Measurements from ENCODE around the gene KEAP1. TPM values are rescaled to one million over a fixed set of nuclear protein-coding genes. Genes with fewer than 3 reads are reported as not detected.
A peak's percentile ranks its signal among the peaks of the same experiment; 100 is the strongest.

The KEAP1 gene
- total RNA-seq, 5 donors from 2014 or later (not counting 1 experiment from before 2014, with no cell fraction given), result 18.4 to 64.2 (median 56.0) TPM

DNA sequence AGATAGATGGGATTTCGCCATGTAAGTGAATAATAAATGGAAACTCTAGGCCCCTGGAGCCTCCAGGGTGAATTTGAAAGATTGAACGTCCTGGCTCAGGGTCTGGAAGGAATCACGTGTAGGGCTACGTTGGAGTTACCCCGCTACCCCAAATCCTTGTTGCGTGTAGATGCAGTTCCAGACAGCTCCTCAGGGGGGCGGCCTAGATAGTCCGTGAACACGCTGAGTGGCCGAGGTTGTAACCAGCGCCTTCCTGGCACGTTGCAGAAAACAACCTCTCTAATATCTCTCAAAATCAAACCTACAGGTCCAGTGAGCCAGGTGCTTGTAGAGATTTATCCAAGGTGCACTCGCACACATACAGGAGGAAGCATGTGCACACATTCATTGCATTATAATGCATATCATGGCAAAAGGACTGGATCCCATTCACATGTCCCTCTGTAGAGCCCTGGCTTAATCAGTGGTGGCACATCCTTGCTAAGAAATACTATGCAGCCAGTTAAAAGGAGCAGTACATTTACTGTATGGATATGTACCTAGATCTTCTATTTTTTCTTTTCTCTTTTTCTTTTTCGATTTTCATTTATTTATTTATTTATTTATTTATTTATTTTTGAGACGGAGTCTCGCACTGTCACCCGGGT, 2.5 kb upstream of the KEAP1 start:
- Mint-ChIP-seq H3K27ac (peak overlapping the region; percentile 25 to 55), H3K36me3 (no peaks in the 10 kb centered on the region), H3K4me1 (peaks cover 21 to 29% (median 28%) of the 10 kb centered on the region in 3 donors), H3K9me3 (no peaks in the 10 kb centered on the region), H3K27me3 (peaks cover 0 to 3% of the 10 kb centered on the region in 2 donors), H3K4me3 (peak overlapping the region; percentile 32 to 54 (median 50))
- Histone ChIP-seq H3K27ac (ENCODE audit: low read length) (no peak overlapping the region), H3K36me3 (ENCODE audit: control insufficient read depth in 2 of 2, extremely low read depth in 1 of 2, insufficient read depth in 1 of 2, low read length in 1 of 2) (no peaks in the 10 kb centered on the region), H3K27me3 (replicated peaks in 1 of 2; ENCODE audit: control insufficient read depth in 2 of 2, extremely low read depth in 1 of 2, insufficient read depth in 2 of 2, low read length in 1 of 2) (peaks cover 0 to 10% of the 10 kb centered on the region in 2 experiments), H3K9me3 (no peaks in the 10 kb centered on the region), H3K4me3 (ENCODE audit: control insufficient read depth in 1 of 2, extremely low read depth in 1 of 2, low read length in 1 of 2) (no peak overlapping the region), H3K4me1 (ENCODE audit: control insufficient read depth in 1 of 2, extremely low read depth in 1 of 2, insufficient read depth in 2 of 2, low read length in 2 of 2) (peaks cover 5 to 61% of the 10 kb centered on the region in 2 experiments)
- peak; percentile 55 to 89 (median 78) for DNase-seq
- peak; percentile 20 to 52 (median 30) for ATAC-seq (replicated peaks in 1 of 4)
- WGBS (ENCODE audit: insufficient coverage), result 6% methylated on average over 12 of the region's 17 CpGs
- ChIA-PET POLR2A (interaction anchor here in 1 of 2 donors (0.5 kb wide), 1 partner anchor 1419 kb away, joined by 4 read pairs; no protein-coding TSS in a partner anchor), CTCF (interaction anchor here in 1 of 2 donors (0.8 kb wide), 1 partner anchor 67 kb away, joined by 4 read pairs; no protein-coding TSS in a partner anchor)

GRCh38 chr19:10502524-10503001, 593 bp downstream of the KEAP1 start:
- ChIA-PET POLR2A (no interaction called here), CTCF (no interaction called here)
- Histone ChIP-seq H3K36me3 (ENCODE audit: control insufficient read depth in 2 of 2, extremely low read depth in 1 of 2, insufficient read depth in 1 of 2, low read length in 1 of 2) (peaks cover 0 to 13% of the 10 kb centered on the region in 2 donors), H3K27ac (ENCODE audit: low read length) (peak overlapping the region; percentile 85), H3K4me3 (ENCODE audit: control insufficient read depth in 1 of 2, extremely low read depth in 1 of 2, low read length in 1 of 2) (peak overlapping the region; percentile 94), H3K9me3 (no peaks in the 10 kb centered on the region), H3K27me3 (replicated peaks in 1 of 2; ENCODE audit: control insufficient read depth in 2 of 2, extremely low read depth in 1 of 2, insufficient read depth in 2 of 2, low read length in 1 of 2) (no peaks in the 10 kb centered on the region), H3K4me1 (ENCODE audit: control insufficient read depth in 1 of 2, extremely low read depth in 1 of 2, insufficient read depth in 2 of 2, low read length in 2 of 2) (peaks cover 2 to 53% of the 10 kb centered on the region in 2 experiments)
- DNase-seq, result peak; percentile 69 to 90 (median 81)
- H3K27ac Mint-ChIP-seq, result peak overlapping the region; percentile 80 to 86
- peak; percentile 92 to 95 (median 94) for ATAC-seq (replicated peaks in 1 of 4)
- peak overlapping the region; percentile 83 to 91 (median 85) for H3K4me3 Mint-ChIP-seq
- H3K27me3 Mint-ChIP-seq, result no peaks in the 10 kb centered on the region
- peaks cover 12% of the 10 kb centered on the region for H3K36me3 Mint-ChIP-seq
- H3K9me3 Mint-ChIP-seq, result no peaks in the 10 kb centered on the region
- WGBS (ENCODE audit: insufficient coverage), result 1% methylated on average over 65 of the region's 65 CpGs
- peaks cover 33 to 39% (median 37%) of the 10 kb centered on the region in 3 donors for H3K4me1 Mint-ChIP-seq

- peak overlapping the region; percentile 83 to 91 (median 85) for H3K4me3 Mint-ChIP-seq
- H3K9me3 Mint-ChIP-seq, result no peaks in the 10 kb centered on the region
- peaks cover 16% of the 10 kb centered on the region for H3K36me3 Mint-ChIP-seq
- peak in 8 of 35 experiments; percentile 19 to 42 (median 28) for DNase-seq
- no peaks in the 10 kb centered on the region for H3K27me3 ChIP-seq (replicated peaks in 1 of 2; ENCODE audit: control insufficient read depth in 2 of 2, extremely low read depth in 1 of 2, insufficient read depth in 2 of 2, low read length in 1 of 2)
- no peaks in the 10 kb centered on the region for H3K9me3 ChIP-seq
- peaks cover 0 to 18% of the 10 kb centered on the region in 2 donors for H3K36me3 ChIP-seq (ENCODE audit: control insufficient read depth in 2 of 2, extremely low read depth in 1 of 2, insufficient read depth in 1 of 2, low read length in 1 of 2)
- H3K4me1 ChIP-seq (ENCODE audit: control insufficient read depth in 1 of 2, extremely low read depth in 1 of 2, insufficient read depth in 2 of 2, low read length in 2 of 2), result peaks cover 2 to 53% of the 10 kb centered on the region in 2 experiments
- ChIA-PET CTCF (no interaction called here), POLR2A (no interaction called here)
- H3K27me3 Mint-ChIP-seq, result no peaks in the 10 kb centered on the region
- peak overlapping the region; percentile 85 for H3K27ac ChIP-seq (ENCODE audit: low read length)
- peak overlapping the region; percentile 80 to 86 for H3K27ac Mint-ChIP-seq
- ATAC-seq (replicated peaks in 1 of 4), result peak; percentile 26 to 29 (median 27)
- H3K4me3 ChIP-seq (ENCODE audit: control insufficient read depth in 1 of 2, extremely low read depth in 1 of 2, low read length in 1 of 2), result peak overlapping the region; percentile 94
- H3K4me1 Mint-ChIP-seq, result peaks cover 37 to 44% (median 41%) of the 10 kb centered on the region in 3 donors
- WGBS (ENCODE audit: insufficient coverage), result under 1% methylated on average over 35 of the region's 35 CpGs
Measured at GRCh38 chr19:10501971-10502523, 1.1 kb downstream of the KEAP1 start.

GRCh38 chr19:10500247-10500592, 2.9 kb downstream of the KEAP1 start:
- Histone ChIP-seq H3K4me1 (ENCODE audit: control insufficient read depth in 1 of 2, extremely low read depth in 1 of 2, insufficient read depth in 2 of 2, low read length in 2 of 2) (peaks cover 2 to 46% of the 10 kb centered on the region in 2 experiments), H3K9me3 (no peaks in the 10 kb centered on the region), H3K4me3 (ENCODE audit: control insufficient read depth in 1 of 2, extremely low read depth in 1 of 2, low read length in 1 of 2) (no peak overlapping the region), H3K27me3 (replicated peaks in 1 of 2; ENCODE audit: control insufficient read depth in 2 of 2, extremely low read depth in 1 of 2, insufficient read depth in 2 of 2, low read length in 1 of 2) (no peaks in the 10 kb centered on the region), H3K27ac (ENCODE audit: low read length) (no peak overlapping the region), H3K36me3 (ENCODE audit: control insufficient read depth in 2 of 2, extremely low read depth in 1 of 2, insufficient read depth in 1 of 2, low read length in 1 of 2) (peaks cover 0 to 30% of the 10 kb centered on the region in 2 donors)
- Mint-ChIP-seq H3K27me3 (no peaks in the 10 kb centered on the region), H3K9me3 (no peaks in the 10 kb centered on the region), H3K4me3 (peak overlapping the region; percentile 48 to 91 (median 74)), H3K36me3 (peaks cover 17% of the 10 kb centered on the region), H3K4me1 (peaks cover 32 to 38% (median 35%) of the 10 kb centered on the region in 3 donors), H3K27ac (peak overlapping the region; percentile 39 to 77)
- ChIA-PET POLR2A (interaction anchor here in 1 of 2 donors (0.5 kb wide), 1 partner anchor 357 kb away, joined by 4 read pairs; no protein-coding TSS in a partner anchor), CTCF (interaction anchor here (0.6 kb wide), 2 partner anchors 13 to 147 kb away, joined by 3 read pairs; no protein-coding TSS in a partner anchor)
- DNase-seq, result no peak
- ATAC-seq (replicated peaks in 1 of 4), result no peak
- WGBS (ENCODE audit: insufficient coverage), result 83% methylated on average over 2 of the region's 2 CpGs

- Mint-ChIP-seq H3K36me3 (peaks cover 17% of the 10 kb centered on the region), H3K27me3 (no peaks in the 10 kb centered on the region), H3K27ac (no peak overlapping the region), H3K4me1 (peaks cover 32 to 38% (median 35%) of the 10 kb centered on the region in 3 donors), H3K4me3 (peak overlapping the region in 2 of 3 donors; percentile 48 to 91), H3K9me3 (no peaks in the 10 kb centered on the region)
- no peak overlapping the region for H3K4me3 ChIP-seq (ENCODE audit: control insufficient read depth in 1 of 2, extremely low read depth in 1 of 2, low read length in 1 of 2)
- CTCF ChIA-PET, result interaction anchor here (0.6 kb wide), 2 partner anchors 14 to 147 kb away, joined by 3 read pairs; no protein-coding TSS in a partner anchor
- H3K9me3 ChIP-seq, result no peaks in the 10 kb centered on the region
- peaks cover 0 to 35% of the 10 kb centered on the region in 2 donors for H3K36me3 ChIP-seq (ENCODE audit: control insufficient read depth in 2 of 2, extremely low read depth in 1 of 2, insufficient read depth in 1 of 2, low read length in 1 of 2)
- H3K4me1 ChIP-seq (ENCODE audit: control insufficient read depth in 1 of 2, extremely low read depth in 1 of 2, insufficient read depth in 2 of 2, low read length in 2 of 2), result peaks cover 2 to 46% of the 10 kb centered on the region in 2 experiments
- H3K27me3 ChIP-seq (replicated peaks in 1 of 2; ENCODE audit: control insufficient read depth in 2 of 2, extremely low read depth in 1 of 2, insufficient read depth in 2 of 2, low read length in 1 of 2), result no peaks in the 10 kb centered on the region
- ATAC-seq (replicated peaks in 1 of 4), result no peak
- H3K27ac ChIP-seq (ENCODE audit: low read length), result no peak overlapping the region
- POLR2A ChIA-PET, result no interaction called here
- DNase-seq, result no peak
- WGBS (ENCODE audit: insufficient coverage), result 95% methylated on average over 18 of the region's 24 CpGs
Measured at GRCh38 chr19:10499550-10500246, 3.5 kb downstream of the KEAP1 start.

- Mint-ChIP-seq H3K4me3 (no peak overlapping the region), H3K27me3 (no peaks in the 10 kb centered on the region), H3K9me3 (no peaks in the 10 kb centered on the region), H3K27ac (peak overlapping the region in 1 of 2 donors; percentile 53), H3K36me3 (peaks cover 19% of the 10 kb centered on the region), H3K4me1 (peaks cover 21 to 35% (median 33%) of the 10 kb centered on the region in 3 donors)
- ATAC-seq (replicated peaks in 1 of 4), result no peak
- ChIA-PET POLR2A (no interaction called here), CTCF (interaction anchor here in 1 of 2 donors (0.6 kb wide), 1 partner anchor 41 kb away, joined by 3 read pairs; no protein-coding TSS in a partner anchor)
- Histone ChIP-seq H3K4me1 (ENCODE audit: control insufficient read depth in 1 of 2, extremely low read depth in 1 of 2, insufficient read depth in 2 of 2, low read length in 2 of 2) (peaks cover 2 to 38% of the 10 kb centered on the region in 2 experiments), H3K27me3 (replicated peaks in 1 of 2; ENCODE audit: control insufficient read depth in 2 of 2, extremely low read depth in 1 of 2, insufficient read depth in 2 of 2, low read length in 1 of 2) (no peaks in the 10 kb centered on the region), H3K4me3 (ENCODE audit: control insufficient read depth in 1 of 2, extremely low read depth in 1 of 2, low read length in 1 of 2) (no peak overlapping the region), H3K27ac (ENCODE audit: low read length) (no peak overlapping the region), H3K9me3 (no peaks in the 10 kb centered on the region), H3K36me3 (ENCODE audit: control insufficient read depth in 2 of 2, extremely low read depth in 1 of 2, insufficient read depth in 1 of 2, low read length in 1 of 2) (peaks cover 3 to 40% of the 10 kb centered on the region in 2 donors)
- no peak for DNase-seq
- 90% methylated on average over 2 of the region's 4 CpGs for WGBS (ENCODE audit: insufficient coverage)
Measured at GRCh38 chr19:10497371-10497770, 5.8 kb downstream of the KEAP1 start.
